T-helper 1 cell treated with Interleukin-12 subunit alpha and Interleukin-12 subunit beta and Interleukin-4 antibody, amounts not matched to agents 30 ng/mL and 1 ng/mL, for 36 hours (primary cell): ENCODE data around the gene FAS. TPM values are rescaled to one million over a fixed set of nuclear protein-coding genes. Genes with fewer than 3 reads are reported as not detected.

Source experiments
- intact Hi-C: fragments of 100-400 bp; cut with micrococcal nuclease; formaldehyde crosslinking; loops from one replicate; pipeline ENCODE4 v1.15.1; 2024
- total RNA-seq: library from RNA; stranded (reverse); gene quantifications from 2 replicates; pipeline ENCODE4 v1.2.3, GENCODE V29; 2022

FAS gene
- total RNA-seq, 1 donor from 2014 or later: 84.4 TPM

- intact Hi-C loops: loop anchor here (1.0 kb wide), 1 partner anchor 183 kb away; no protein-coding TSS in a partner anchor
Measured at GRCh38 chr10:89030791-89031190, 40.2 kb downstream of the FAS start.

GRCh38 chr10:89032141-89032891 is 41.7 kb downstream of the FAS start:
- intact Hi-C loops: loop anchor here (1.0 to 2.0 kb wide), 2 partner anchors 52 to 130 kb away; no protein-coding TSS in a partner anchor

- intact Hi-C loops: no loop called here
Measured at GRCh38 chr10:89035461-89035860, 44.9 kb downstream of the FAS start.

DNA sequence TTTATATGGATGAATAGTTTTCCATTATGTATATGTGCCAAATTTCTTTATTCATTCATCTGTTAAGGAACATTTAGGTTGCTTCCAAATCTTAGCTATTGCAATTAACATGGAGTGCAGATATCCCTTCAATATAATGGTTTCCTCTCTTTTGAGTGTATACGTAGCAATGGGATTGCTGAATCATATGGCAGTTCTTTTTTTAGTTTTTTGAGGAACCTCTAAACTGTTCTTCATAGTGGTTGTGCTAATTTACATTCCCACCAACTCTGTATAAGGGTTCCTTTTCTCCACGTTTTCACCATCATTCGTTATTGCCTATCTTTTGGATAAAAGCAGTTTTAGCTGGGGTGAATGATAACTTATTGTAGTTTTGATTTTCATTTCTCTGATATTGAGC is 46.5 kb downstream of the FAS start:
- intact Hi-C loops: no loop called here

GRCh38 chr10:89042562-89042961 is 52.0 kb downstream of the FAS start:
- intact Hi-C loops: no loop called here

DNA sequence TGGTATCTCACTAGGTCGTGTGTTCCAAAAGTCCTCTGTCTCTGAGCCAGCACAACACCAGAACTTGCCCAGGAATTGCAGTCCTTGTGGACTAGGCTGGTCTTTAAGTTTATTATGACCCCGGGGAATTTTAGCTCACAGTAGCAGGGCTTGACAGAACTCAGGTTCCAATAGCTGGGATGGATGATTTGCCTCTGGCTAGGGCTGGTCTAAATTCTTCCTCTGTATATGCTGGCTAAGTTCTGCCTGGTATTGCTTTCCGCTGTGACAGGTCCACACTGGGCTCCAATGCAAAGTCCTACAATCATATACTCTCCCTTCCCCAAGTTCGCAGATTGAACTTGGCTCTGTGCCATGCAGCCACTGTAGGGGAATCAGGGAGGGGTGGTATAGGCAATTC is 52.5 kb downstream of the FAS start:
- intact Hi-C loops: no loop called here

GRCh38 chr10:89047397-89047796 is 56.8 kb downstream of the FAS start:
- intact Hi-C loops: no loop called here

DNA sequence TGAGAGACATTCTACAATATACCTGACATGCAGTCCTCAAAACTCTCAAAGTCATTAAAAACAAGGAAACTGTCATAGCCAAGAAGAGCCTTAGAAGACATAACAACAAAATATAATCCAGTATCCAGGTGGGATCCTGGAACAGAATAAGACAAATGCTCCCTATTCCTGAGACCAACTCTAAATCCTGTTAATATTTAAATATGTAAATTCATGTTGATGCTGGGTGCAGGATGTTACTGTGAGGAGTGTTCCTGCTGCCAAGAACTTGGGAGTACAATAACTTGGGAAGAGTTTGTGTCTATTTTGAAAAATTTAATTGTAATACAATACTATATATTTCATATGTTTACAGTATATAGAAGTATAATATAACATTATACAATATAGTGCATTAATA is 61.0 kb downstream of the FAS start:
- intact Hi-C loops: no loop called here

GRCh38 chr10:89053555-89053954 is 63.0 kb downstream of the FAS start:
- intact Hi-C loops: no loop called here

DNA sequence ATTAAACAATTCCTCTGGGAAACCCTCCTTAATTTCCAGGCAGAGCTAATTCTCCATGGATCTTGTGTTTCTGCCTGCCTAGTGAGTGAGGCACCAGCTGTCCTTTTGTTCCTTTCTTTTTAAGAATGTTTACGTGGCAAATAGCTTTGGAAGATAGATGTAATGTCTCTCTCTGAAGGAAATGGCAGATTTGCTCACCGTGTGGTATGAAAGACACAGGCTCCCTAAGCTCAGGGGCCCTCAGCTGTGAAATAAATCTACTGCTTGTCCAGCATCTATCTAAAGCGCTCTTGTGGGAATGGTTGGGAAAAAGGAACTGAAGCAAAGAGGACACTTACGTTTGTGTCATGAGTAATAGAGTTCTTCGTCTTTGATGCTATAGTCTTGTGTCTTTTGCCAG is 64.6 kb downstream of the FAS start:
- intact Hi-C loops: no loop called here

DNA sequence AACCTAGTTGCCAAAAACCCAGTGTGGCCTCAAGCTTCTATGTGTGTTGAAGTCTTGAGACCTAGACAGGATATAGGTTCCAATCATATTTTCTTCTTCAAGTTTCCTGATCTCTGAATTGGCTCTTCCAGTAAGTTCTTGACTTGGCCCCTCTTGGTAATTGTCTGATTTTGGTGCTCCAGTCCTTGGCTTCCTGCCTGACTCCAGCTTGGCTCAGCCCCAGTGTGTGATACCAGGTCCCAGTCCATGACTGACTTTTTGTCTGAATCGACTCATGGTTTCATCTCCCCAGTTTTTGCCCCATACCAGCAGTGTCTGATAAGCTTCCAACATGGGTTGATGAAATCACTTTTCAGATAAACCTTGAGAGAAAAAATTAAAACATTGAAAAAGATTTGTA is 72.3 kb downstream of the FAS start:
- intact Hi-C loops: no loop called here

DNA sequence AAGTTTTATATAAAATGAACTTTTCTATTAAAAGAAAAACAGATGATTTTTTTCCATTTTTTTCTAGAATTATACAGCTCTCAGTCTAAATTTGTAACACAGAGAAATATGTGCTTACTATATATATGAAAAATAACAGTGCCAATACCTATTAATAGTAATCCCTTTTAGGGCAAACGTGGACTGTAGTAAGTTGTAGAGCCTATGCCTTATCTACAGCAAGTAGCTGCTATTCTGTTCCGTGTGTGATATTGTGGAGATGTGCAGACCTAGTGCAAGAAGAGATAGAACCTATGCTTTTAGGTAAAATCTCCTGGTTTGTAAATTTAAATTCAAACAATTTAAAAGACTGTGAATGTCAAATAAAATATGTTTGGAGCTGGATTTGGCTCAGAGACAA is 72.9 kb downstream of the FAS start:
- intact Hi-C loops: no loop called here

GRCh38 chr10:89064748-89065147 is 74.2 kb downstream of the FAS start:
- intact Hi-C loops: no loop called here

Other genes starting within 250 kb of the FAS start
- gene LIPN, start 230.8 kb upstream of the FAS start, total RNA-seq: not detected in 2 replicates
- gene LIPM, start 188.1 kb upstream of the FAS start, total RNA-seq: not detected in 2 replicates
- 0.42 TPM in 1 of 2 replicates, not detected in the other for gene ANKRD22, start 139.0 kb upstream of the FAS start, total RNA-seq
- gene STAMBPL1, start 110.6 kb upstream of the FAS start, total RNA-seq: 36.5 and 44.3 TPM in 2 replicates
- gene ACTA2, start 38.0 kb upstream of the FAS start, total RNA-seq: 8.8 and 9.1 TPM in 2 replicates
- gene CH25H, start 216.5 kb downstream of the FAS start, total RNA-seq: not detected in 2 replicates